ENCODE measurements around the gene IFT52. TPM values are rescaled to one million over a fixed set of nuclear protein-coding genes. Genes with fewer than 3 reads are reported as not detected.
A peak's percentile ranks its signal among the peaks of the same experiment; 100 is the strongest.

The IFT52 gene
- total and polyA plus RNA-seq, 2 of the 8 experiments (the other 6 are each of a cell fraction or from before 2014, with no cell fraction given) = 35.6 to 40.4 TPM

- TF ChIP-seq EP300 (IDR thresholded peaks at IDR 0.05; ENCODE audit: borderline replicate concordance in 1 of 2, low read depth in 2 of 2, low read length in 2 of 2) (no peak), ZNF274 (IDR thresholded peaks at IDR 0.05; ENCODE audit: borderline replicate concordance, extremely low read depth, low read length) (no peak), POLR2A (IDR thresholded peaks at IDR 0.05; ENCODE audit: control extremely low read depth in 1 of 2, low read depth in 2 of 2, low read length in 2 of 2) (peak in 1 of 2 experiments; percentile 56; a peak in 2 of 3 replicates), FOSL1 (IDR thresholded peaks at IDR 0.05; ENCODE audit: insufficient read depth, low read depth, low read length) (no peak), SP4 (IDR thresholded peaks at IDR 0.05; ENCODE audit: low read length) (no peak), MAFK (IDR thresholded peaks at IDR 0.05; ENCODE audit: low read depth, low read length) (no peak), CREB1 (IDR thresholded peaks at IDR 0.05) (no peak), RBBP5 (IDR thresholded peaks at IDR 0.05; ENCODE audit: borderline replicate concordance, low read depth, low read length) (no peak), SIX5 (IDR thresholded peaks at IDR 0.05; ENCODE audit: low read depth, low read length) (no peak), YY1 (IDR thresholded peaks at IDR 0.05; ENCODE audit: low read depth, low read length) (no peak), NANOG (IDR thresholded peaks at IDR 0.05; ENCODE audit: insufficient read depth, low read depth, low read length, poor library complexity, severe bottlenecking) (no peak), ATF3 (IDR thresholded peaks at IDR 0.05; ENCODE audit: insufficient read depth, low read depth, low read length) (no peak), GTF2F1 (IDR thresholded peaks at IDR 0.05; ENCODE audit: borderline replicate concordance, low read depth, low read length) (no peak), BACH1 (IDR thresholded peaks at IDR 0.05; ENCODE audit: low read length) (no peak), GABPA (IDR thresholded peaks at IDR 0.05; ENCODE audit: borderline replicate concordance, insufficient read depth, low read length) (no peak), TCF12 (IDR thresholded peaks at IDR 0.05; ENCODE audit: low read depth, low read length) (no peak), EGR1 (IDR thresholded peaks at IDR 0.05; ENCODE audit: borderline replicate concordance, low read depth, low read length) (no peak), TBP (IDR thresholded peaks at IDR 0.05; ENCODE audit: low read depth, low read length) (no peak), CHD1 (IDR thresholded peaks at IDR 0.05; ENCODE audit: low read depth, low read length) (no peak), BCL11A (IDR thresholded peaks at IDR 0.05; ENCODE audit: low read depth in 2 of 2, low read length in 2 of 2) (no peak), HDAC6 (IDR thresholded peaks at IDR 0.05; ENCODE audit: low read depth, low read length) (no peak), TAF7 (optimal IDR thresholded peaks at IDR 0.05; ENCODE audit: borderline replicate concordance, low read depth, low read length) (no peak), BRCA1 (IDR thresholded peaks at IDR 0.05; ENCODE audit: low read depth, low read length) (no peak), ASH2L (IDR thresholded peaks at IDR 0.05; ENCODE audit: low read length) (peak; percentile 37), SRF (IDR thresholded peaks at IDR 0.05; ENCODE audit: low read depth, low read length) (no peak)
Measured at GRCh38 chr20:43667341-43668132, 76.8 kb downstream of the IFT52 start (continued).

Measured in H1 (cell line).